SKM-1 (cell line): ENCODE data around the gene TIE1.

Experiments
- DNase-seq: peaks from one replicate; lab custom pipeline; 2025; ENCODE audit not compliant: unreplicated experiment; lab: John Stamatoyannopoulos, UW

The TIE1 gene

DNA sequence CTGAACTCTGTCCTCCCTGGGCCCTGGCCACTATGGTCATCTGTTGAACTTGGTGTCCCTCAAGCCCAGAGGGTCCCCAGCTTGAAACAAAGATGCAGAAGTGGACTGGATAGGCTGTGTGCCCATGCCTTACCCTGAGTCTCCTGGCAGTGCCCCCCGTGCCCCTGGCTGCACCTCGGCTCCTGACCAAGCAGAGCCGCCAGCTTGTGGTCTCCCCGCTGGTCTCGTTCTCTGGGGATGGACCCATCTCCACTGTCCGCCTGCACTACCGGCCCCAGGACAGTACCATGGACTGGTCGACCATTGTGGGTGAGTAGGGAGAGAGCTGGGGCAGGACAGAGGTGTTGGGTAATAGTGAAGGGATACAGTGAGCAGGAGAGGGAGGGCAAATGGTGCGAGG lies 10.7 kb downstream of the TIE1 start:
- DNase-seq, result no peak

DNA sequence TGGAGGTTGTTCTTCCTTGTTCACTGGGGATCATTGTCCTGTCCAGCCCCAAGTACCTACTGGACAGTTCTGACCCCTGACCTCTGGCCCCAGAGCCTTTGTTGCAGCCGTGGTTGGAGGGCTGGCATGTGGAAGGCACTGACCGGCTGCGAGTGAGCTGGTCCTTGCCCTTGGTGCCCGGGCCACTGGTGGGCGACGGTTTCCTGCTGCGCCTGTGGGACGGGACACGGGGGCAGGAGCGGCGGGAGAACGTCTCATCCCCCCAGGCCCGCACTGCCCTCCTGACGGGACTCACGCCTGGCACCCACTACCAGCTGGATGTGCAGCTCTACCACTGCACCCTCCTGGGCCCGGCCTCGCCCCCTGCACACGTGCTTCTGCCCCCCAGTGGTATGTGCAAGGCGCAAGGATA lies 11.4 kb downstream of the TIE1 start:
- no peak for DNase-seq

DNA sequence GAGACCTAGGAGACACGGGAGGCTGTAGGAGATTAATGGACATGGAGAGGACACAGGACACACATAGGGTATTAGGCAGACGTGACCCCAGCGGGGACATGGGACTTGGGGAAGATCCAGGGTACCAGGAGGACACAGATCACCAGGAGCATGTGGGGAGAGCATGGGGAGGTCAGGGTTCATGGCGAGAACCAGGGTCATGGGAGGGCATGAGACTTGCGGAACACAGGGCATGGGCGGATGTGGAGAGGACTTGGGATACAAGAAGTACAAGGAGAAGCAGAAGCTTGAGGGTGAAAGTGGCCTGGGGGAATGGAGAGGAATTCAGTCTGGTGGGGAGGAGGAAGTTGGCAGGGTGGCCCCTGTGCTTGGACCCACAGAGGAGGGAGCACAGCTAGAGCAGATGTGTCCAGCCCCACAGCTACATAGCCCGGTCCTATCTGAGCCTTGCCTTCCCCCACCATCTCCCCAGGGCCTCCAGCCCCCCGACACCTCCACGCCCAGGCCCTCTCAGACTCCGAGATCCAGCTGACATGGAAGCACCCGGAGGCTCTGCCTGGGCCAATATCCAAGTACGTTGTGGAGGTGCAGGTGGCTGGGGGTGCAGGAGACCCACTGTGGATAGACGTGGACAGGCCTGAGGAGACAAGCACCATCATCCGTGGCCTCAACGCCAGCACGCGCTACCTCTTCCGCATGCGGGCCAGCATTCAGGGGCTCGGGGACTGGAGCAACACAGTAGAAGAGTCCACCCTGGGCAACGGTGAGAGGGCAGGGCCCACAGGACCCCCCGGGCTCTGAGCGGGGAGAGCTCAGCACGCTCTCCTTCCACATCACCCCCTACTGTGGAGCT lies 12.1 kb downstream of the TIE1 start:
- no peak for DNase-seq

DNA sequence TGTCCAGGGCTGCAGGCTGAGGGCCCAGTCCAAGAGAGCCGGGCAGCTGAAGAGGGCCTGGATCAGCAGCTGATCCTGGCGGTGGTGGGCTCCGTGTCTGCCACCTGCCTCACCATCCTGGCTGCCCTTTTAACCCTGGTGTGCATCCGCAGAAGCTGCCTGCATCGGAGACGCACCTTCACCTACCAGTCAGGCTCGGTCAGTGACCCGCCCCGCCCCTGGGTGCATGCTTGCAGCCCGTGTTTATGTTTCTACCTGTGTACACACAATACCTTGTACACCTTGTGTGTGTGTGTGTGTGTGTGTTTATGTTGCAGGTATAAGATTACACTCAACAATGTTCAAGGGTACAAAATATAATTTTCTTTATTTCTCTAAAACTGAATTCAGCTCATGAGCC lies 13.0 kb downstream of the TIE1 start:
- no peak for DNase-seq

DNA sequence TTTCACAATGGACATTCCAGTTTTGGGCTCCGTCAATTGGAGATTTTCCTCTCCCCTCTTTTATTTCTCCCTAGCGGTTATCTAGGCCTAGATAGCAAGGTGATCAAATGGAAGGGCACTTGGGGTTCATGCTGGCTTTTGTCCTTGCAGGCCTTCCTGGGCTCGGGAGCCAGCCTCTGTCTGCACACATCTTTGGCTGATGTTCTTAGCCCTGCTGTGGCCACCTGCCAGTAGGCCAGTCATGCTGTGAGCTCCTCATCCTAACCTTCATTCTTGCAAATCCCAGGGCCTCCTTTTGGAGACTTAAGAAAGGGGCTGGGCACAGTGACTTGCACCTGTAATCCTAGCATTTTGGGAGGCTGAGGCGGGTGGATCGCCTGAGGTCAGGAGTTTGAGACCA lies 13.5 kb downstream of the TIE1 start:
- no peak for DNase-seq

DNA sequence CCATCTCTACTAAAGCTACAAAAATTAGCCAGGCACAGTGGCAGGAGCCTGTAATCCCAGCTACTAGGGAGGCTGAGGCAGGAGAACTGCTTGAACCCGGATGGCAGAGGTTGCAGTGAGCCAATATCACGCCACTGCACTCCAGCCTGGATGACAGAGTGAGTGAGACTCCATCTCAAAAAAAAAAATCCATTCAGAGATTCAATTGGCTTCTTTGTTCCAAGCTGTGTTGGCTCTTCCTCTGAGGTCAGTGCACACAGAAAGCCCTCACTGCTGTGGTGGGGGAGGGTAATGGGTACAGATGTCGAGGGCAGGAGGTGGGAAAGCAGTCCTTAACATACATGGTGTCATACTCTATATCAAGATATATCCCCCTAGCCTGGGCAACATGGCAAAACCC lies 14.7 kb downstream of the TIE1 start:
- DNase-seq, result no peak

DNA sequence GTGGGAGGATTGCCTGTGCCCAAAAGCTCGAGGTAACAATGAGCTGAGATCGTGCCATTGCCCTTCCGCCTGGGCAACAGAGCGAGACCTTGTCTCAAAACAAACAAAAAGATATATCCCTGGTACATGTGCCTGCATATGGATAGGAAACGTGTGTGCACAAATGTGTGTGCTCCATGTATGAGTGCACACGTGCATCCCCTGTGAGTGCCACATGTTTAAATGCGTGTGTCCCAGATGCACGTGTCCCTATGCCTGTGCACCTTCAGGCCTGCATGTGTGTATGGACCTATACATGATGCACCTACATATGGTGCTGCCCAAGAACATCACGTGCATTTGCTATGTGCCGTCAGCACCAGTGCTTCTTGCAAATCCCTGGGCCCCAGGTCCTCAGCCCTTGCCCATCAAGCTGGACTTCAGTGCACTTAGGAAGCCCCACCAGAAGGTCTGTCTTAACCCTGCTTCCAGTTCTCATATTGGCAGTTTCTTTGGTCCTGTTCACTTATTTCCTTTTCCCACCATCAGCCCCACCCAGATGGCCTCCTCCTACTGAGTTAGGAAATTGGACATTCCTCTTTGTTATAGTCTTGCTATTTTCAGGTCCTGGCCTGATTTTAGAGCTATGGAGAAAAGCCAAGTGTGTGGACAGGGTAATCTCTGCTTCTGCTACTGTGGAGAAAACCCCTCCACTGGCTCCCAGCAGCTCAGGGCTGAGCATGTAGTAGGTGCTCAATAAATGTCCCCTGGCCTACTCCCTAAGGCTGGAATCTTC lies 15.4 kb downstream of the TIE1 start:
- DNase-seq, result no peak

DNA sequence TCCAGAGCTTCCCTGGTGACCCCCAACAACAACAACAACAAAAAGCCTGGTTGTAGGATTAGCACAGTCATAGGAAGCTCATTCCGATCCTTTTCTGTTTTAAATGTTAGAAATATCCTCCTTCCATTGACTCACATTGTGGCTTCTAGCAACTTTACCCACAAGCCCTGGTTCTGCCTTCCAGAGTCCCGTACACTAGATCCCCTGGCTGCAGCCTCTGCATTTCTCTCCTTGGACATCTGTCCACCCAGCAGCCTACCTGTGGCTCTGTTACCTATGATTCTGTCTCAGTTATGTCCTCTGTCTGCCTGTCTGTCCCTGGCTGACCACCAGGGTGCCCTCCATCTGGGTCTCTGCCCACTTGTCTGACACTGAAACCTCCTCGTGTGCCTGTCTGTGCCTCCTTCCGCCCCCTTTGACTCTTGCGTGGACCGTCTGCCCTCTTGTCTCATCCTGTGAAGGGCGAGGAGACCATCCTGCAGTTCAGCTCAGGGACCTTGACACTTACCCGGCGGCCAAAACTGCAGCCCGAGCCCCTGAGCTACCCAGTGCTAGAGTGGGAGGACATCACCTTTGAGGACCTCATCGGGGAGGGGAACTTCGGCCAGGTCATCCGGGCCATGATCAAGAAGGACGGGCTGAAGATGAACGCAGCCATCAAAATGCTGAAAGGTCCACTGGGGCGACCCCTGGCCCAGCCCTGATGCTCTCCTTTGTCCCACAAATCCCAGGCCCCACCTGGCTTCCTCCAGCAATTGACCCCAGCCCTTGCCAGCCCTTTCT lies 16.1 kb downstream of the TIE1 start:
- DNase-seq, result no peak

DNA sequence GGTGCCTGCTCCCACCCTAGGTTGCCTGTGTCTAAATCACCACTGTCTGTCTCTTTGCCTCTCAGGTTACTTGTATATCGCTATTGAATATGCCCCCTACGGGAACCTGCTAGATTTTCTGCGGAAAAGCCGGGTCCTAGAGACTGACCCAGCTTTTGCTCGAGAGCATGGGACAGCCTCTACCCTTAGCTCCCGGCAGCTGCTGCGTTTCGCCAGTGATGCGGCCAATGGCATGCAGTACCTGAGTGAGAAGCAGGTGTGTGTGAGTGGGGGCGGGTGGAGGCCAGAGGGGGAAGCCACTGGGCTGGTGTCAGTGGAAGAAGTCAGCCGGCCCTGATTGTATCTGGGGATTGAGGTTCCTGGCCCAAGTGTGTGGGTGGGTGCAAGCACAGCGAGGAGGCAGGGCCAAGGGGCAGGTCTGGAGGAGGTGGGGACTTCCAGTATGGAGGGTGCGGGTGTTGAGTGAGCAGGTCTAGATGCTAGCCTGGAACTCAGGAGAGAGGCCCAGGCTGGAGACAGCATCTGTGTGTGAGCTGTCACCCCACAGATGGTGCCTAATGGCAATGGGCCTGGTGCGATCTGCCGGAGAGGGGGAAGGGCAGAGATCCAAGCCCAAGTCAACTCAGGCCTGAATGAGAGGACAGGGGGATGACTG lies 17.2 kb downstream of the TIE1 start:
- no peak for DNase-seq

DNA sequence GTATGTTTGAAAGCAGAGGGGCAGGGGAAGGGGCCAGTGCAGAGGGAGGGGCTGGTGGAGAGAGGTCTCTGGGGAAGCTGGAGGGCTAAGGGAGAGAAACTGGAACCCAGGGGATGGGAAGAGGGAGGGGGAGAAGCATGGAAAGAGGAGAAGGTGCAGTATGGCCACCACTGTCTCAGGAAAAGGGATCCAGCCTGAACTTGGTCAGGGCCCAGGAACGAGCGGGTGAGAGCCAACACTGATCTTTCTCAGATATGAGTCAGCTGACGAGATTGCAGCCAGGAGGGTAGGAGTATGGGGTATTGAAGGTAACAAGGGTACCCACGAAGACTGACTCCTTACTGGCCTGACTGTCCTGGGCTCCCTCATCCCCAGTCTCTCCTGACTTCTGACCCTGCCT lies 18.0 kb downstream of the TIE1 start:
- no peak for DNase-seq

DNA sequence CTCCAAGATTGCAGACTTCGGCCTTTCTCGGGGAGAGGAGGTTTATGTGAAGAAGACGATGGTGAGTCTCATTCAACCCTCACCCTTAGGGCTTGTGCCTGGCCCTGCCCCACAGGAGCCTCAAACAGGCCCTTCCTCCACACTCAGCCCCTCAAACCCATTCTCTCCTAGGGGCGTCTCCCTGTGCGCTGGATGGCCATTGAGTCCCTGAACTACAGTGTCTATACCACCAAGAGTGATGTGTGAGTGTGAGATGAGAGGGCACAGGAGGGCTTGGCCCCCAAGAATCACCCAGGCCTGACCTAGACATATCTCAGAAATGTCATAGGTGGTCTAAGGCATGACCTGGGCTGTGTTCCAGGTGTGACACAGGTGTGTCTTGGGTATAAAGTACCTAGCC lies 18.5 kb downstream of the TIE1 start:
- no peak for DNase-seq

DNA sequence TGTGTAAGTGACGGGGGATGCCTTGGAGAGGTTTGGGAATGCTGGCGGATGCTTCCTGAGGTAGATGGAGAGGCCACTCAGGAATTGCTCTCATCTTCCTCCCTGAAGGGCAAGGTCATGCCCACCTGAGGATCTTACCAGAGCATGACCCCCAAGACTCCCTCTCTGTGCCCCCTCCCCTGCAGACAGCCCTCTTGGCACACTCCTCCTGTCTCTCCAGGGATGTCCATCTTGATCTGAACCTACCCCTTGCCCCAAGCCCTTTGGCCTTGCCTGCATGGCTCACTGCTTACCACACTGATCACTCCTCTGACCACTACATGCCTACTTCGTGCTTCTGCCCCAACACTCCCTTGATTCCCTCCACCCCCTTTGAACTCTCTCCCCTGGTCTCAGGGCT lies 19.0 kb downstream of the TIE1 start:
- DNase-seq, result peak; percentile 4

DNA sequence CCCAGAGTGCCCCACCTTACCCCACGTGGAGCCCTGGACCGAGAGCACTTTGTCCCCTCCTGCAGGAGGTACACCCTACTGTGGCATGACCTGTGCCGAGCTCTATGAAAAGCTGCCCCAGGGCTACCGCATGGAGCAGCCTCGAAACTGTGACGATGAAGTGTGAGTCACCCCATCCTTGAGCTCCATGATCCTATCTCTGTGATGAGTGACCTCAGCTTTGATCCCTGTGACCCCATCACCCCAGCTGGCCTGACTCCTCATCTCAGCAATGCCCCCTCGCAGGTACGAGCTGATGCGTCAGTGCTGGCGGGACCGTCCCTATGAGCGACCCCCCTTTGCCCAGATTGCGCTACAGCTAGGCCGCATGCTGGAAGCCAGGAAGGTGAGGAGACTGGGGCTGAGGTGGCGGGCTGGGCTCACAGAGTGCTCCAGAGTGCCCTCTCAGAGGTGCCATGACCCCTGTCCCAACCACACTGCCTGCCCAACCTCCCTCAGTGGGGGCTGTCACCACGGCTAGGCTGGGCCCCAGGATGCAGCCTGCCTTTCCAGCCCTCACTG lies 20.6 kb downstream of the TIE1 start:
- DNase-seq, result no peak

DNA sequence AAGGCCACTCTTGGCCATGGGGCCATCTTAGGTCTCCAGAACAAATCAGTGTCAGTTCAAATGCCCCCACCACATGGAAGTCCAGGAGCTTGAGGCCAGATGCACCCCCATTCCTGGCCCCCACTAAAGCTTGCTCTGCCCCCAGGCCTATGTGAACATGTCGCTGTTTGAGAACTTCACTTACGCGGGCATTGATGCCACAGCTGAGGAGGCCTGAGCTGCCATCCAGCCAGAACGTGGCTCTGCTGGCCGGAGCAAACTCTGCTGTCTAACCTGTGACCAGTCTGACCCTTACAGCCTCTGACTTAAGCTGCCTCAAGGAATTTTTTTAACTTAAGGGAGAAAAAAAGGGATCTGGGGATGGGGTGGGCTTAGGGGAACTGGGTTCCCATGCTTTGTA lies 21.7 kb downstream of the TIE1 start:
- DNase-seq, result no peak

DNA sequence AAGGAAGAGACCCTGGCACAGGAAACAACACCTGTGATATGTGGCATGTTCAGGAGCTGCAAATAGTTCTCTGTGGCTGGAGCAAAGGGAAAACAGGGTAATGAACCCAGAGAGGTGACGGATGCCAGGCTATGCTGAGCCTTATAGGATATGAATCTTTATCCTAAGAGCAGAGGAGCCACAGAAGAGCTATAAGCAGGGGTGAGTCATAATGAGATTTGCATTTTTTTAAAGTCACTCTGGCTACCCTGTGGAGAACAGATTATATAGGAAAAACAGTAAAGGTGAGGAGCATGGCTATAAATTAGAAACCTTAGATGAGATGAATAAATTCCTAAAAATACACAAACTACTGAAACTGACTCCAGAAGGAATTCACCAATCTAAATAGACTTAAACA lies 24.0 kb downstream of the TIE1 start:
- DNase-seq, result no peak

DNA sequence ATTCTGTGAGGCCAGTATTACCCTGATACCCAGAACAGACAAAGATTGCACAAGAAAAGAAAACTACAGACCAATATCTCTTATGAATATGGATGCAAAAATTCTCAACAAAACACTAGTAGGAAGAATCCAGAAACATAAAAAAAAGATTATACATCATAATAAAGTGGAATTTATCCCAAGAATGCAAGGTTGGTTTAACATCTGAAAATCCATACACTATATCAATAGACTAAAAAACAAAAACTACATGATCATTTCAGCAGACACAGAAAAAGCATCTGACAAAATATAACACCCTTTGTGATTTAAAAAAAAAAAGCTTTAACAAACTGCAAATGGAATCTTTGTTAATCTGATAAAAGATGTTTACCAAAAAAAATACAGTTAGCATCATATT lies 24.6 kb downstream of the TIE1 start:
- DNase-seq, result no peak

DNA sequence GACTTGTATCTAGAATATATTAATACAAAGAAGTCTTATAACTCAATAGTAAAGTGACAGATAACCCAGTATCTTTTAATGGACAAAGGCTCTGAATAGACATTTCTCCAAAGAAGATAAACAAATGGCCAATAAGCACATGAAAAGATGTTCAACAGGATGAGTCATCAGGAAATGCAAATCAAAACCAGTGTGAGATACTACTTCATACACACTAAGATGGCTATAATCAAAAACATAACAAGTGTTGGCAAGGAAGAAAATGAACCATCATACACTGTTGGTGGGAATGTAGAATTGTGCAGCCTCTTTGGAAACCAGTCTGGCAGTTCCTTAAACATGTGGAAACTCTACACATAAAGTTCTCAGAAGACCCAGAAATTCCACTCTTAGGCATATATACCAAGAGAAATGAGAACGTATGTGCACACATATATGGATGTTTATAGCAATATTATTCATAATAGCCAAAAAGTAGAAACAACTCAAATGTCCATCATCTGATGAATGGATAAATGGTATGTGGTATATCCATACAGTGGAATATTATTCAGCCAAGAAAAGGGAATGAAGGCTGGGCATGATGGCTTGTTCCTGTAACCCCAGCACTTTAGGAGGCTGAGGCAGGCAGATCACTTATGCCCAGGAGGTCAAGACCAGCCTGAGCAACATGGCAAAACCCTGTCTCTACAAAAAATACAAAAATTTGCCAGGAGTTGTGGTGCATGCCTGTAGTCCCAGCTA lies 26.9 kb downstream of the TIE1 start:
- DNase-seq, result no peak

DNA sequence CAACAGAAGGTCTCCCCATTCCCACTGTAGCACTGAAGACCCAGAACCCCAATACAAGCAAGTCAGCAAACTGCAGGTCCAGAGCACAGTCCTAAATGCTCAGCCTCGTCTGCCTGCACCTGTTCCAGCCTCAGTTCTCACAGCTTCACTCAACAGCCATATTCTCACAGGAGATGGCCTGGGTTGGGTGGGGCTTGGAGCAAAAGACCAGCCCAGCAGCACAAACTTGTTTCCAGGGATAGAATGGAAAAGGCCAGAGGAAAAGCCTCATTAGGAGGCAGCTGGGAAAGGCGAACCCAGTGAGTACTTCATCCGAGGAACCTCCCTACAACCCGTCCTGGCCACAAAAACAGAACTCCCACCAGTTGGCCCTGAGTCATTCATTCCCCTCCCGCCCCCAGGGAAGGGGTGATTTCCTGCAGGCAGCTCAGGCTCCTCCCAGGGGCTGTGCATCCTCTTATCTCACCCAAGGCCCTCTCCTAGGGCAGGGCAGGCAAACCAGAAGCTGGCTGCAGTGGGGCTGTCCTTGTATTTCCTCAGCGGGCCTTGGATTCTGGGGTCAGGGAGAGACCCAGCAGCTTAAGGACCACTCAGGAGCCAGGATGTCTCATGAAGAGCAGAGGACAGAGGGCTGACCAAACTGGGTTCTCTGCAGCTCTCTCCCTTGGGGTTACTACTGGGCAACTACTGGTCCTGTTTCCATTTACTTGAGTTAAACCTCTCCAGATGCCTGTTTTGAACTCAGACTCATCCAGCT lies 29.4 kb downstream of the TIE1 start:
- peak; percentile 31 for DNase-seq

DNA sequence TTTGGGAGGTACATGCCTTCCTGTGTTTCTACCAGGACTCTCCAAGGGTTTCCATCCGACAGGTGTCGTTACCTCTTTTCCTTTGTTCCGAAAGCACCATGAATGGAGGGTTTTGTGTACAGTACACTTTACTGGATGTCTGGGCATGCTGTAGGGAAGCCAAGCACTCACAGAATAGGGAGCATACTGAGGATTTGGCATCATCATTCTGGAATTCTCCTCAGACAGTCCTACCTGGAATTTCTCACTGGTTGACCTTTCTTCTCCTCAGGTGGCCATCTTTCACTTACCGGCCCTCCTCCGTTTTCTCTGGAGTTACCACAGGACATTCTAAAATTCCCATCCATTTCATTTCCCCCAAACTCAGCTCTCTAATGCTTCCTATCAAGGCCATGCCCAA lies 30.9 kb downstream of the TIE1 start:
- DNase-seq, result no peak
